Measurements from ENCODE around the gene ANXA11. TPM values are rescaled to one million over a fixed set of nuclear protein-coding genes. Genes with fewer than 3 reads are reported as not detected.
"Not testable (repeated sequence)": the region's sequence is repeated elsewhere in the genome, so short reads cannot be mapped to it uniquely, and the experiment has no call there.

ANXA11 gene
- total RNA-seq, 1 experiment from 2014 or later, result 311 TPM

DNA sequence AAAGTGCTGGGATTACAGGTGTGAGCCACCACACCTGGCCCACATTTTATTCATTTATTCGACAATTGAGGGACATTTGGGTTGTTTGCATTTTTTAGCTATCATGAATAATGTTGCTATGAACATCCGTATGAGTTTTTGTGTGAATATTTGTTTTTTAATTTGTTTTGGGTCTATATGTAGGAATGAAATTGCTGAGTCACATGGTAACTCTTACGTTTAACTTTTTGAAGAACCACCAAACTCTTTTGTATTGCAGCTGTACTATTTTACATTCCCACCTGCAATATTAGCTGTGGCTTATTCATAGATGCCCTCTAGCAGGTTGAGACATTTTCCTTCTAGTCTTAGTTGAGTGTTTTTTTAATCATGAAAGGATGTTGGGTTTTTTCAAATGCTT, 58.4 kb downstream of the ANXA11 start:
- DNase-seq (ENCODE audit: low spot score), result no peak

DNA sequence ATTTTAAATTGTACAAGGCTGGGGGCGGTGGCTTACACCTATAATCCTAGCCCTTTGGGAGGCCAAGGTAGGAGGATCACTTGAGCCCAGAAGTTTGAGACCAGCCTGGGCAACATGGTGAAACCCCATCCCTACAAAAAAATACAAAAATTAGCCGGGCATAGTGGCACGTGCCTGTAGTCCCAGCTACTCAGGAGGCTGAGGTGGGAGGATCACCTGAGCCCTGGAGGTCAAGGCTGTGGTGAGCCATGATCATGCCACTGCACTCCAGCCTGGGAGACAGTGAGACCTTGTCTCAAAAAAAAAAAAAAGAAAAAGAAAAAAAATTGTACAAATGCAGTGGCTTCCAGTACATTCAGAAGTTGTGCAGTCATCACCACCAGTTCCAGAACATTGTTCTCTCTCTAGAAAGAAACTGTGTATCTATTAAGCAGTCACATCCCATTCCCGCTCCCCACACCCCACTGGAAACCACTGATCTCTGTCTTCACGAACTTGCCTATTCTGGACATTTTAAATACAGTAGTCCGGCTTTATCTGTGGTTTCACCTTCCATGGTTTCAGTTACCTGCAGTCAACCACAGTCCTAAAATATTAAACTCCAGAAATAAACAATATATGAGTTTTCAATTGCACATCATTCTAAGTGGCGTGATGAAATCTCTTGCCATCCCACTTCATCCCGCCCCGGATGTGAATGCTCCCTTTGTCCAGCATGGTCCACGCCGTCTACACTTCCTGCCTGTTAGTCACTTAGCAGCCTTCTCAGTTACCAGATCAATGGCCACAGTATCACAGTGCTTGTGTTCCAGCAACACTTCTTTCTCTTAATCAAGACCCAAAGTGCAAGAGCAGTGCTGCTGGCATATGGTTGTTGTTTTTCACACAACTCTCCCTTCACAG, 59.7 kb downstream of the ANXA11 start:
- DNase-seq (ENCODE audit: low spot score), result peak; percentile 31

DNA sequence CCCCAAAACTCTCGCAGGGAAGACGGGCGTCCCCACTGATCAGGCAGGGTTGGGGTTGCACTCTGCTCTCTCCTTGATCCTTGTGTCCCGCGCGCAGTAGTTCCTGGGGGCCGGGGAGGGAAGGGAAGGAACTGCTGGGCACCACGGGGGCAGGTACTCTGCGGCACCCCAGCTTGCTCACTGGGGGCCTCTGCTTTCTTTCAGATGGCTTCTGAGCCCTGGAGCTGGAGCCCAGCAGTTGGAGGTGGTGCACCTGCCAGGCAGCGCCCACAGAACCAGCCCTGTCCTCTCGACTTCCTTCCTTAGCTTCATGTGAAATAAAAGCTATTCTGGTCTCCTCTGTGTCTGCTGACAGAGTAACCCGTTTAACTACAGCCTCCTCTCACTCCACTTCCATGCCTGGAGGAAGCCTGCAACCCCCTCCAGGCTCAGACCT, 60.6 kb downstream of the ANXA11 start:
- peak; percentile 22 for DNase-seq (ENCODE audit: low spot score)

DNA sequence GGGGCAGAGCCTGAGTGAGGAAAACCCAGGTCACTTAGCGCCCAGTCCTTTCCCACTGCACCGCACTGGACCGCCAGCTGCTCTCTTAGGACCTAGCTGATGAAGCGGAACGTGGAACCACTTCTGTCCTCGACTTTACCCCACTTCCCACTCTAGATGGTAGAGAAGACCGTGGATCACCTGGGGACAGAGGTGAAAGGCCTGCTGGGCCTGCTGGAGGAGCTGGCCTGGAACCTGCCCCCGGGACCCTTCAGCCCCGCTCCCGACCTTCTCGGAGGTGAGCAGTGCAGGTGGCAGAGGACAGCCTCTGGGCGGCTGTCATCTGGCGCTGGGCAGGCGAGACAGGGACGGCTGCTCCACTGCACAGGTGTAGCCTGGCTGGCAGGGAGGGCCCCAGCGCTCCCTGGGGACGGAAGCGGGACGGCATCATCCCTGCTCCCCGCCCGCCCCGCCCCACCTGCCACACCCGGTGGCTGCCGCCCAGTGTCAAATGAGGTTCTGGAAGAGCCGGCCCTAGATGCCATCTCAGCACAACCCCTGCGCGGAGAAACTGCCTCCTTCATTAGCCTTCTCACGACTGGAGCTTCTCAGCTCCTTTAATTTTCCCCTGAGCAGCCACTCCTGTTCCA, 61.2 kb downstream of the ANXA11 start:
- peak; percentile 68 for DNase-seq (ENCODE audit: low spot score)

DNA sequence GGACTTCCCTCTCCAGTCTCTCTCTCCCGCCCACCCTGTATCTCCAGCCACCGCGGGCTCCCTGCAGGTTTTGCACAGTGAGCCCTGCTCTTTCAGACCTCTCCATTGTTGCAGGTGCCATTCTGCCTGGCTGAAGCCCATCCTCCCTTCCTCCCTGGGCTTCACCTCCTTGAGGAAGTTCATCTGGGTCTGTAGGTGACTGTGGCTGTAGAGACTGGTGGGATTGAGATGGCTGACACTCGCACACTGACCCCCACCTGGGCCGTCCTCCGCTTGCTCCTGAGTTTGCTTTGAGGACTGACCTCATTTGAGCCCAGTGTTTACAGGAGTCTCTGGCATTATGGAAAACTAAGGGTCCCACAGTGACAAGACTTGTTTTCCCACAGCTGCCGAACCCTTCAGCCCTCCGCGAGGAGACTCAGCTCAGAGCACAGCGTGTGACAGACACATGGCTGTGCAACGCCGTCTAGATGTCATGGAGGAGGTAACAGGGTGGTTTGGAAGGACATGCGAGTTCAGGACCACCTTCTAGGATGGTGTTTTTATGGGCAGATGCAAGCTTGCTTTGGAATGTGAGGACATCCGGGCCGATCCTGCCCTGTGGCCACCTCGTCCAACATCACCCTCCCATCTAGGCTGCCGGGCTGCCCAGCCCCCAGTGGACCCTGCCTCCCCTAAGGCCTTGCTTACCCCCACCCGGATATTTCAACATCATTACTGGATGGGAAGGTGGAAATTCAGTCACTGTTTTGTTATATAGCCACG, 63.5 kb downstream of the ANXA11 start:
- DNase-seq (ENCODE audit: low spot score), result no peak

DNA sequence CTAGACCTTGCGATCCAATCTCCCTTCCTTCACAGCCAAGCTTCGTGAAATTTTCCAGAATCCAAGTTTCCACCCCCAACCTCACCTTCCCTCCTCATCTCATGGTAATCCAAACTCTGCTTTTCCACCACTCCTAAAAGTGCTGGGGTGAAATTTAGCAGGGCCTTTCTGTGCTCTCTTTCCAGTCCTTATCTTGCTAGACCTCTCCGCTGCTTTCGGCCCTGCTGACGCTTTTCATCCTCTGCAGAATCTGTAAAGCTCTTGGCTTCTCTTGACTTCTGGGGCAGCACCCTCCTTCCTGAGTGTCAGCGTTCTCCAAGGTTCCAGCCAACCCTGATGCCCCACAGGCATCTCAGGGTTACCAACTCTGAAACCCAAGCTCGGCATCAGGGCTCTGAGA, 65.1 kb downstream of the ANXA11 start:
- DNase-seq (ENCODE audit: low spot score), result no peak

DNA sequence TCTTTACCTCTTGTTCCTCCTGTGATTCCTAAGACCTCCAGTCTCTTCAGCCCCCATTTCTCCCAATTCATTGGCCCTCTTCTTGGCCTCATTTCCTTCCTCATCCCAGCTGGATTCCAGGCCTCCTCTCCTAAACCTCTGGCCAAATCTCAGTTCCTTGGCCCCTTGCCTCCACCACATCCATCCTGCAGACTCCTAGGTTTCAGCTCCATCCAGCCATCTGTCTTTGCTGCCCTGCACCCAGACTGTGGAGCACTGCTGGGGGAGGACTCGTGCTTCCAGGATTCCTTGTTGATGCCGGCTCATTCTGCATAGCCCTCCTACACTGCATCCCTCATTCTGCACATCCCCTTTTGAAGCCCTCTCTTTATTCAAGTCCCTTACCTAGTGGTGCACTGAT, 66.1 kb downstream of the ANXA11 start:
- no peak for DNase-seq (ENCODE audit: low spot score)

DNA sequence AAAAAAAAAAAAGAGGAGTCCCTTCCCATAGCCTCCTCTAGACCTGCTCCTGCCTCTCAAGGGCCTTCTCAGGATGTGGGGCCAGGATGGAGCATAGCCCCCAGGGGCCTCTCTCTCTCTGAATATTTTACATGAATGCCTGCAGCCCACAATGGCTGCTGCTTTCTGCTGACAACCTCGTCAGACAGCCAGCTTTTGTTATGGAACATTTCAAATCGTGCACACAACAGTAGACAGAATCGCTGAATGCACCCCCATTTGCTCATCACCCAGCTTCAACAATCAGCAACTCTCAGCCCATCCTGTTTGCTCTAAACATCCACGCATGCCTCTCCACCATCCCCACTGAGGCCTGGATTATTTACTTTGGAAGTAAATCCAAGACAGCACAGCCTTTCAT, 67.4 kb downstream of the ANXA11 start:
- DNase-seq (ENCODE audit: low spot score), result no peak

DNA sequence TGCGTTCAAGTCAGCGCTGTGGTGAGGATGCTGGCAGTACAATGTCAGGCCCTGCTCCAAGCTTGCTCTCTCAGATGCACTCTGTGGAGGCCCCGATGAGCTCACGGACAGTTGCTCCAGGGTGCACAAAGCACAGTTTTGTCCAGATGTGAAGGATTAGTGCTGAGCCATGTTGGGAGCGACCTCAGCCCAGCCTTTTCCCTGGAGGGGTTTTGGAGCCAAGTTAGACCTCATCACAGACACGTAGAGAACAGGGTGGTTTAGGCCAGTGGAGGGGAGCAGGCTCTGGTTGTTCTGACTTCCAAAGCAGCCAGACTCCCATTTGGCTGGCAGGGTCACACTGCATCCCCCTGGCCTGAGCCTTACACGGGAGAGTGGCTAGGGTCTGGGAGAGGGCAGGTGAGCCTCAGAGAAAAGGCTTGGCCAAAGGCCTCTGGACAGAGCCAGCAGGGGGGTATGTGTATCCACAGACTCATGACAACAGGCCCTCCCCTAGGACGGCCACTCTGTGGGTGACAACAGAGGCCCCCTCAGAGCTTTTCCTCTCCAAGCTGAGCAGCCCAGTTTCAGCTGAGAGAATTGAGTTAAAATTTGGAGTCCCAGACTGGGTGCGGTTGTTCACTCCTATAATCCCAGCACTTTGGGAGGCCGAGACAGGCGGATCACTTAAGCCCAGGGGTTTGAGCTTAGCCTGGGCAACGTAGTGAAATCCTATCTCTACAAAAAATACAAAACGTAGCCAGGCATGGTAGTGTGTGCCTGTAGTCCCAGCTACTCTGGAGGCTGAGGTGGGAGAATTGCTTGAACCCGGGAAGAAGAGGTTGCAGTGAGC, 68.1 kb downstream of the ANXA11 start:
- DNase-seq (ENCODE audit: low spot score), result no peak

DNA sequence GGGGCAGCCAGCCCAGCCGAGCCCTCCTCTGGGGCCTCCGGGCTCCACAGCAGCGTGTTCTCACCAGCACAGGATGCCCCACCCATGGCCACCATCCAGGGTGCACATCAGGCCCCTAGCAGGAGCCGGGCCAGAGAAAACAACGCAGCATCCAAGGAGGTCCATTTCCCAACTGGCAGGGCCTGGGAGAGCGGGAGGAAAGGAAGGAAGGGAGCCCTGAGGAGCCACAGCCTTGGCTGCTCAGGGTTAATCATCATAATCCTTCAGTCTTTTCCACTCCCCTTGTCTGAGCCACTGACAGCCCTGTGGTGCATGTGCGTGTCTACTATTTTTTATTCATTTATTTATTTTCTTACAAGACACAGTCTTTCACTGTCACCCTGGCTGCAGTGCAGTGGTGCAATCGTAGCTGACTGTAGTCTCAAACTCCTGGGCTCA, 69.2 kb downstream of the ANXA11 start:
- DNase-seq (ENCODE audit: low spot score), result no peak

DNA sequence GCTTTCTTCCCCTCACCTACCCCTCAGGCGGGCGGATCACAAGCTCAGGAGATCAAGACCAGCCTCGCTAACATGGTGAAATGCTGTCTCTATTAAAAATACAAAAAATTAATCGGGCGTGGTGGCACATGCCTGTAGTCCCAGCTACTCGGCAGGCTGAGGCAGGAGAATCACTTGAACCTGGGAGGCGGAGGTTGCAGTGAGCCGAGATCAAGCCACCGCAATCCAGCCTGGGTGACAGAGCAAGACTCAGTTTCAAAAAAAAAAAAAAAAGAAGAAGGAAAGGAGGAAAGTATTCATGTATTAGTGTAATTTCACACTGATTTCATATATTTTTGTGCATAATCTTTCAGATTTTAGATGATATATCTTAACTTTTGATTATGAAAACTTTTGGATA, 71.7 kb downstream of the ANXA11 start:
- DNase-seq (ENCODE audit: low spot score), result not testable (repeated sequence)

DNA sequence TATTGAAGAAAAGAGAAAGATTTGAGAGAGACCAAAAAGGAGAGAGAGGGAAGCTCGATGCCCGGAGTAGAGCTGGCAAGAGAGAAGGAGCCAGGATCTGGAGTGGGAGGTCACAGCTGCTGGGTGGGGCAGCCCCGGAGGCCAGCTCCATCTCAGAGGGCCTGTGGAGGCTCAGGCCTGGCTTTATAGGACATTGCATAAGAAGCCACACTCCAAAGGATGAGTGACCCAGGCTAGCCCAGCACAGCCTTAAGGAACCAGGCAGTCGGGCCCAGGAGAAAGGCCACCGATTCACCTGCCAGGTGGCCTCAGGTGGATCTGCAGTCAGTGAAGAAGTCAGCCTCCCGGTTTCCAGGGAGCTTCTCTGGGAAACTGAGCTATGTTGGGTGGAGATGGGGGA, 72.1 kb downstream of the ANXA11 start:
- DNase-seq (ENCODE audit: low spot score), result no peak

DNA sequence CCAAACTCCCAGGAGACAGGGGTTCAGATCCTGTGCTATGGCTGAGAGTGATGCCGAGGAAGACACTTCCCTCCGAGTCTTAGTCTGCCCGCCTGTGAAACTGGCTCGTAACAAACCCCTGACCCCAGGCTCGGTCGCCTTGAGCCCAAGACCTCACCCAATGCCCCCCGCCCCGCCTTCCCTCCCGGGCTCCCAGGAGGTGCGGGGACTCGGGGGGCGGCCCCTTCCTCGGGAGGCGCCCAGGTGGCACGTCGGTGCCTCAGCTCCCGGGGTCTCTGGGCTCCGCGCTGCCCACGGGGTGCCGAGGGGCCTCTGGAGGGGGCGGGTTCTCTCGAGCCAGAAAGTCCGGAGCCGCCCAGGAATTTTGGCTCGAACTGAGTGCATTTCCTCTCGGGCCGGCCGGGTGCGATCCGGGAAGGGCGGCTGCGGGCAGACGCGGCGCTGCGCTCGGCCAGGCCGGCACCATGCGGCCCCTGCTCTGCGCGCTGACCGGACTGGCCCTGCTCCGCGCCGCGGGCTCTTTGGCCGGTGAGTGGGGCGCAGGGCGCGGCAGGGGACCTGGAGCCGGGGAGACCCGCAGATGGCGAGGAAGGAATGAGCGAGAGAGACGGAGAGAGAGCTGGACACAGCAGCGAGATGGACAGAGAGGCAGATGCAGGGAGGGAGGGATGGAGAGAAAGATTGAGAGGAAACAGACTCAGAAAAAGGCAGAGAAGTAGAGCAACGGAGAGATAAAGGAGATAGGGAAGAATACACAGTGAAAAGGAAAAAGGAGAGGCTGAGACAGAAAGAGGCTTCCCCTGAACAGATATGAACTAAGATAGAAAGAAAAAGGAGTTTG, 72.8 kb downstream of the ANXA11 start, which contains the start of gene PLAC9:
Gene PLAC9, plus strand, starts transcription at position 432 of the 841 bp plus-strand sequence. Its CDS starts 33 bp downstream, at position 465.
- no peak for DNase-seq (ENCODE audit: low spot score)

DNA sequence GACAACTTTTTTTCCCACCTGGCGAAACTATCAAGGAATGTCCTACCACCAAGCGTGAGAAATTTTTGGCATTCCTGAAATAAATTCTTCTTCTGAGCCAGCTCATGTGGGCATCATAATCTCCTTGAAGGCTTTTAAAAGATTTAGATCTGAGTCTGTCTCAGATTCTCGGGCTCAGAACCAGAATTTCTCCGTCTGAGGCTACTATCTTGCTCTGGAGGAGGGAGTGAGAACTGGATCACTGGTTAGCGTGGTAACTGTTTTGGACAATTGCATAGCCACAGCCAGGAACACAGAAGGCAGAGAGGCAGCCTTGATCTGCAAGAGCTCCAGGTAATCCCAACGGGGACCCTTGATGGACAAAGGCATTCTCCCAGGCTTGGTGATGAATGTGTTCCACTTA, 73.8 kb downstream of the ANXA11 start:
- no peak for DNase-seq (ENCODE audit: low spot score)

DNA sequence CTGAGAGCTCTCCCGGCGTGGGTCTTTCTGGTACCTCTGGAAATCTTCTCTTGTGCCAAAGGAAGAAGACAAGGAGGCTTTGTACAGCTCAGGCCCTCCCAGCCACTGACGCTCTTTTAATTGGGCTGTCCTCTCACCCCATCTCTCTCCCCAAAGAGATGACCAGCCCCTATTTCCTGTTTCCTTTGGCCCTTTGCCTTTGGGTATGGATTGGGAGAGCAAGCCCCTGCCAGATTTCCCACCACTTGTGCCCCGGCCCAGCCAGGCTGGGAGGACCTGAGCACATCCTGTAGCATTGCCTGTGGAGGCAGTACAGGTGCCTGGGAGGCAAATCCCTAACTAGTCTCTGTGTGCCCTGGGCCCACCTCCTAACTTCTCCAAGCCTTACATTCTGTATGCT, 78.5 kb downstream of the ANXA11 start:
- no peak for DNase-seq (ENCODE audit: low spot score)

DNA sequence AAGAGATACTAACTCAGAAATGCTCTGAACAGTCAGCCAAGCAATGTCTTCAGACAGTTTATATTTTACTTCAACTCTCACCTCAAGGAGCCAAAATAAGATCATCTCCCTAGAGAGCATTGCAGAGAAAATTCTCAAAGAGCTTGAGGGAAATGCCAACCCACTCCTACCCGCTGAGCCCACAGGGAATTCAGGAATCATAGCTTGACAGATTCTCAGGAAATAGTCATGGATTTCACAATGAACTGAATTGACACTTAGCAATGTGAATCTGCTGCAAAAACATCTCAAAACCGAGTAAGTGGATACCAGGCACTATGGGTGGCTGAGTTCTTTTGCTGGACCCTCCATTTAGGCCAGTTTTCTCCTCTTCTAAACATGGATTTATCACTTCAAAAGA, 82.6 kb downstream of the ANXA11 start:
- no peak for DNase-seq (ENCODE audit: low spot score)

DNA sequence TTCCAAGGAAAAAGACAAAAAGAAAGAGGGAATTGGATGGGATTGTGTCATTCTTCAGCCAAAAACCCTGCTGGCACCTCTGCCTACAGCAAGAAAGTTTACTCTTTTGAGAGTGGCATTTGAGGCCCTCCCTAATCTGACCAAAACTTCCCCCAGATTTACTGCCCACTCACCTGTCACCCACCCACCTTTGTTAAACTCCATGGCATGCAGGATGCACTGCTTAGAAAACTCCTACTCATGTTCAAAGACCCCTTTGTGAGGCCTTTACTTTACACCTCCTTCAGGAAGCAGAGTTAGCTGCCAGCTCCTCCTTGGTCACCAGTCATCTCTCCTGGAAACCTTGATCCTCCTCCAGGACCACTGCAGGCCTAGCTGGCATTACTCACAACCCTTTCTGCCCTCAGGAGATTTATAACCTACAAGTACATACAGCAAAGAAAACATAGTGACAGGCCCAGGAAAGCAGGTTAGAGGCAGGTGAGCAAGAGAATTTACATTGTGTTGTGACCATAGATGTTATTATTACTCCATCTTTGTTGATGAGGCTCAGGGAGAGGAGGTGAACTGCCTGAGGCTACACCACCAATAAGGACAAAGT, 83.1 kb downstream of the ANXA11 start:
- DNase-seq (ENCODE audit: low spot score), result no peak

DNA sequence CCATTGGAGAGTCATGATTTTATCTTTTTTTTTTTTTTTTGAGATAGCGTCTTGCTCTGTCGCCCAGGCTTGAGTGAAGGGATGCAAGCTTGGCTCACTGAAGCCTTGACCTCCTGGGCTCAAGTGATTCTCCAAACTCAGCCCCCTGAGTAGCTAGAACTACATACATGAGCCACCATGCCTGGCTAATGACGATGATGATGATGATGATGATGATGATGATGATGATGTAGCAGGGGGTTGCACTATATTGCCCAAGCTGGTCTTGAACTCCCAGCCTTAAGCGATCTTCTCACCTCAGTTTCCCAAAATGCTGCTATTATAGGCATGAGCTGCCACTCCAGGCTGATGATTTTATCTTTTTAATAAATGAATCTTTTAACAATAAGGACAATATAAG, 86.7 kb downstream of the ANXA11 start:
- no peak for DNase-seq (ENCODE audit: low spot score)

DNA sequence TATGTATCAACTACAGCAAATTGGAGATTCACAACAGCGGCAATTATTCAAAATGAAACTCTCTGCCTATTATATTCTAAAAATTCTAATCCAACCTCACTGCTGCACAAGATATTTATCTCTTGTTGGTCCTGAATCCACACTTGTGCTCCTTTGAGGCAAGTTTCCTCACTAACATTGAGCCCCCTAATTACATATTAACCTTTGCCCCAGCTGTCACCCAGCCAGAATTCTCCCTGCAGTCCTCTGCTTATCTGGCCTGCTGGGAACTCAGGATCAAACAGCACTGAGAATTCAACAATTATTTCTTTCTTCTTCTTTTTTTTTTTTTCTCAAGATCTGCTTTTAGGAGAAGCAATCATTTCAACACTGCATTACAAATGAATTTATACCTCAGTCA, 94.4 kb downstream of the ANXA11 start:
- no peak for DNase-seq (ENCODE audit: low spot score)

Data from HT-29 (cell line).